Ishikawa (cell line): Measurements from ENCODE around the gene RBMS3.

Source experiments
- CEBPB ChIP-seq: IDR thresholded peaks from 2 replicates; pipeline ENCODE4 v1.6.1; 2012
- CREB1 ChIP-seq: IDR thresholded peaks from 2 replicates; pipeline ENCODE4 v1.6.1; 2012; ENCODE audit warnings: low read depth
- EGR1 ChIP-seq: IDR thresholded peaks from 2 replicates; pipeline ENCODE4 v1.6.1; 2012
- EP300 ChIP-seq: IDR thresholded peaks from 2 replicates; pipeline ENCODE4 v1.6.1; 2012; ENCODE audit warnings: borderline replicate concordance
- MAX ChIP-seq: IDR thresholded peaks from 2 replicates; pipeline ENCODE4 v1.6.1; 2012
- RAD21 ChIP-seq: IDR thresholded peaks from 2 replicates; pipeline ENCODE4 v1.6.1; 2012; ENCODE audit warnings: low read depth
- REST ChIP-seq: IDR thresholded peaks from 2 replicates; pipeline ENCODE4 v1.6.1; 2012; ENCODE audit warnings: low read depth, mild to moderate bottlenecking
- TAF1 ChIP-seq: IDR thresholded peaks from 2 replicates; pipeline ENCODE4 v1.6.1; 2012; ENCODE audit warnings: low read depth, mild to moderate bottlenecking
- TEAD4 ChIP-seq: IDR thresholded peaks from 2 replicates; pipeline ENCODE4 v1.6.1; 2012

- TF ChIP-seq CEBPB, result no peak
- no peak for TF ChIP-seq MAX
- no peak for TF ChIP-seq EGR1
- TF ChIP-seq TAF1, result no peak
- no peak for TF ChIP-seq RAD21
- no peak for TF ChIP-seq EP300
- TF ChIP-seq TEAD4, result no peak
- TF ChIP-seq REST, result no peak
- TF ChIP-seq CREB1, result no peak
These were observed 240.9 kb downstream of the RBMS3 start for GRCh38 chr3:29521751-29522150.
